Activated CD4-positive, alpha-beta T cell treated with anti-CD3 and anti-CD28 coated beads, Interleukin-2, amount 50 U/mL, for 1 hour (primary cell): ENCODE data around the gene MTUS2.

ENCODE experiments used
- DNase-seq: peaks from one replicate; pipeline ENCODE4 v3.0.0-alpha.2; 2020

The MTUS2 gene

GRCh38 chr13:28820099-28821051 is at the start of gene MTUS2:
TSS of gene MTUS2 (plus strand) at chr13:28820339.
- no peak for DNase-seq

- DNase-seq: no peak
These were observed 41.6 kb upstream of the MTUS2 start for GRCh38 chr13:28778308-28779215.

- no peak for DNase-seq
These were observed 27.1 kb upstream of the MTUS2 start for GRCh38 chr13:28792992-28793391.

GRCh38 chr13:28794396-28794795 is 25.7 kb upstream of the MTUS2 start:
- DNase-seq: no peak

GRCh38 chr13:28796938-28797257 is 23.2 kb upstream of the MTUS2 start:
- DNase-seq: no peak

- DNase-seq: peak; percentile 30
These were observed 14.8 kb upstream of the MTUS2 start for GRCh38 chr13:28805193-28805819.

- no peak for DNase-seq
These were observed 2.9 kb upstream of the MTUS2 start for GRCh38 chr13:28817204-28817603.

GRCh38 chr13:28819046-28819730 is 951 bp upstream of the MTUS2 start:
- DNase-seq: no peak

- DNase-seq: peak; percentile 41
These were observed 422 bp upstream of the MTUS2 start for GRCh38 chr13:28819735-28820098.

- no peak for DNase-seq
These were observed 2.0 kb downstream of the MTUS2 start for GRCh38 chr13:28822151-28822550.

- no peak for DNase-seq
These were observed 2.7 kb downstream of the MTUS2 start for GRCh38 chr13:28822801-28823200.

GRCh38 chr13:28825379-28825778 is 5.2 kb downstream of the MTUS2 start:
- DNase-seq: no peak

GRCh38 chr13:28826368-28826767 is 6.2 kb downstream of the MTUS2 start:
- no peak for DNase-seq

- DNase-seq: no peak
These were observed 10.4 kb downstream of the MTUS2 start for GRCh38 chr13:28830580-28830979.

GRCh38 chr13:28831117-28831516 is 11.0 kb downstream of the MTUS2 start:
- no peak for DNase-seq

- DNase-seq: no peak
These were observed 17.0 kb downstream of the MTUS2 start for GRCh38 chr13:28837111-28837510.

- DNase-seq: no peak
These were observed 23.5 kb downstream of the MTUS2 start for GRCh38 chr13:28843639-28844038.

- DNase-seq: no peak
These were observed 29.3 kb downstream of the MTUS2 start for GRCh38 chr13:28849441-28849840.

GRCh38 chr13:28850226-28850625 is 30.1 kb downstream of the MTUS2 start:
- DNase-seq: no peak

GRCh38 chr13:28851422-28851821 is 31.3 kb downstream of the MTUS2 start:
- no peak for DNase-seq

- DNase-seq: no peak
These were observed 34.5 kb downstream of the MTUS2 start for GRCh38 chr13:28854657-28855056.

GRCh38 chr13:28856287-28856686 is 36.1 kb downstream of the MTUS2 start:
- no peak for DNase-seq

GRCh38 chr13:28859069-28859468 is 38.9 kb downstream of the MTUS2 start:
- no peak for DNase-seq
